ENCODE measurements around the gene SLC41A3.
A peak's percentile ranks its signal among the peaks of the same experiment; 100 is the strongest.

SLC41A3 gene

DNA sequence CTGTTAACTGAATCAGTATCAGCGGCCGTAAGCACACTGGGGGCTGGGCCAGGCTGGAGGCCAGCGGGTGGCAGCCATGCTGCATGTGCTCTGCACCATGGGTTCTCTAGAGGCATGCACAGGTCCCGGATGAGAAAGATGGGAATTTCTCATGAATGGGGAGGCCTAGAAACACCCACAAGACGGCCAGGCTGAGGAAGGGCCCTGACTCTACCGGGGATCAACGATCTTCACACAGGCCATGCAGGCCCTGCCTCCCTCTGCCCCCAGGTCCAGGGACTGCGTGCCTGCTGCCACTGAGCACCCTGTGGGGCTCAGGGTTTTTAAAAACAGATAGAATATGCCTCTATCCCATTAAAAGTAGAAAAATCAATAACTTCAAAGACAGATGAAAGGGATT is 32.7 kb downstream of the SLC41A3 start:
- DNase-seq = no peak

DNA sequence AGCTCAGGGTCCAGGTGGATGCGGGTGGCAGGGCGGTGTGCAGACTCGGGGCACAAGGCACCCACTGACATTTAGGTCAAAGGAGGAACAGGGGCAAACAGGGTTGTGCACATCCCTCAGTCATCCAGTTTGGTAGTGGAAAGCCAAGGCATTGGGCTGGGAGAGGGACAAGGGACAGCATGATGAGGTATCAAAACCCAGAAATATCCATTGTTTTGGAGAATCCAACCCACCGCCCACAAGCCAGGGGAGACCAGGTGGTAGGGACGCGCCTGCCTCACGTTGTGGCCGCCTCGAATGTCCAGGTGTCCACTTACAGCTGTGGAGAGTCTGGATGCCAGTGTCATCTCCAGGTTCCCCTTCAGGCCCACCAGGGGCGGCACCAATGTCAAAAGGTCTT is 33.3 kb downstream of the SLC41A3 start:
- DNase-seq = no peak

DNA sequence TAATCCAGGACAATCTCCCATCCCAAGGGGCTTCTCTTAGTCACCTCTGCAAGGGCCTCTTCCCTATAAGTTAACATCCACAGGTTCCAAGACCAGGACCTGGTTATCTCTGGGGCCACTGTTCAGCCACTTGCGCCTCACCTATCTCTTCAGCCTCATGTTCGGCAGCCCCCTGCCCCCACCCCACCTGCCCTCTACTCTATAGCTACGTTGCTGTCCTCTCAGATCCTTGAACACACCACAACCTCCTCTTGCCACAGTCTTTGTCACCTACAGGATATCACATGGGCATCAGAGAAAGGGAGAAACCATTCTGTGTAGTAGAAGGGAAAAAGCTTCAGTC is 33.9 kb downstream of the SLC41A3 start:
- no peak for DNase-seq

DNA sequence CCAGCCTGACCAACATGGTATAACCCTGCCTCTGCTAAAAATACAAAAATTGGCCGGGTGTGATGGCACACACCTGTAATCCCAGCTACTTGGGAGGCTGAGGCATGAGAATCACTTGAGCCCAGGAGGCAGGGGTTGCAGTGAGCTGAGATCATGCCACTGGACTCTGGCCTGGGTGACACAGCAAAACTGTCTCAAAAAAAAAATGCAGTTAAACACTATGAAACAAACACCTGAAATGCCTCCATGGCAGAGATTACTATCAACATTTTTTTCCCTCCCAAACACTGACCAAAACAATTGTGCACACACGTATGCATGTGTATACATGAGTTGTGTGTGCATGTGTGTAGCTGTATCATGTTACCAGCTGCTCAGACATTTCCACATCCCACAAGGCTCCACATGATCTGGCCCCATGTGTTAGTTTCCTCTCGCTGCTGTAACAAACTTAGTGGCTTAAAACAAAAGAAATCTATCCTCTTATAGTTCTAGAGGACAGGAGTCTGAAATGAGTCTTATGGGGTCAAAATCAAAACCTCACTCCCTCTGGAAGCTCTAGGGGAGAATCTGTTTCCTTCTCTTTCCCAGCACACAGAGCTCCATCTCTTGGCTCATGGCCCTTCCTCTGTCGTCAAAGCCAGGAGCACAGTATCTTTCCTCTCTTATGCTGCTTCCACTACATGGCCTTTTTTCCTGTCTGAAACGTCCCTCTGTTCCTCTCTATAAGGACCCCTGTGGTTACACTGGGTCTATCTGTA is 34.5 kb downstream of the SLC41A3 start:
- no peak for DNase-seq

DNA sequence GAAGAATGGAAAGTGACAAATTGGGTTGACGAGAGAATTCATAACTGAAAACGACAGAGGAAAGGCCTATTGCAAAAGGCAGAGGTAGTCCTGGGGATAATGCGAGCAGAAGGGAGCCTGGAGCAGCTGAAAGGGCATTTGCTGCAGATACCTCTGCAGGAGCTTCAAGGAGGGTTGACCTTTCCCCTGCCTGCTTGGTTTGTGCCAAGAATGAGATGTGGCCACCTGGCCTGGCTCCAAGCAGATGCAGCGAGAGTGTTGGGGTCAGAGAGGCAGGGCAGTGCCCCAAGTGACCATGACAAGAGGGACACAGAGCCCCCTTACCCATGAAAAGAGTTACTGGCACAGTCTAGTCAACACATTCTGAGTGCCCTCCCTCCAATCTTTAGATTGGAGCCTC is 43.5 kb downstream of the SLC41A3 start:
- DNase-seq = no peak

DNA sequence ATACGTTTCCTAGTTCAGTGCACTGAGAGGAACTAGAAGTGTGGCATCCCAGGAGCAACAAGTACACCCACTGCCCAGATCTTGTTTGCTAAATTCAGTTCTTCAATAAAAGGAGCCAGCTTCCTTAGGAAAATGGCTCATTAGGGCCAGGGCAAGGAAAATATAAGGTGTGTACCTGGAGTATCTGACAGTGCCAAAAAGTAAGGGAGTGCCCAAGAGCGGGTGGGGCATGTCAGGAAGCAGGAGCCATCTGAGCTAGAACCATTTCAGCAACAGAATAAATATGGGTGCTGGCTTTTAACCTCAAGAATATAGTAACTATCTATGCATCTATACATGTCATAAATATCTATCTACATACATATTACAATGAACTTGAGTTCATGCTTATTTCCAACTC is 44.1 kb downstream of the SLC41A3 start:
- DNase-seq = no peak

DNA sequence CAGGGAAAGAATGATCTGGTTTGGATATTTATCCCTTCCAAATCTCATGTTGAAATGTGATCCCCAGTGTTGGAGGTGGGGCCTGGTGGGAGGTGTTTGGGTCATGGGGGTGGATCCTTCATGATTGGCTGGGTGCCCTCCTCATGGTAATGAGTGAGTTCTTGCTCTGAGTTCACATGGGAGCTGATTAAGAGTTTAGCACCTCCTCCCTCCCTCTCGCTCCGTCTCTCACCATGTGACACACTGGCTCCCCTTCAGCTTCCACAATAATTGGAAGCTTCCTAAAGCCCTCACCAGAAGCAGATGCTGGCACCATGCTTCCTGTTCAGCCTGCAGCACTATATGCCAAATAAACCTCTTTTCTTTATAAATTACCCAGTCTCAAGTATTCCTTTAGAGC is 45.1 kb downstream of the SLC41A3 start:
- peak; percentile 19 for DNase-seq

DNA sequence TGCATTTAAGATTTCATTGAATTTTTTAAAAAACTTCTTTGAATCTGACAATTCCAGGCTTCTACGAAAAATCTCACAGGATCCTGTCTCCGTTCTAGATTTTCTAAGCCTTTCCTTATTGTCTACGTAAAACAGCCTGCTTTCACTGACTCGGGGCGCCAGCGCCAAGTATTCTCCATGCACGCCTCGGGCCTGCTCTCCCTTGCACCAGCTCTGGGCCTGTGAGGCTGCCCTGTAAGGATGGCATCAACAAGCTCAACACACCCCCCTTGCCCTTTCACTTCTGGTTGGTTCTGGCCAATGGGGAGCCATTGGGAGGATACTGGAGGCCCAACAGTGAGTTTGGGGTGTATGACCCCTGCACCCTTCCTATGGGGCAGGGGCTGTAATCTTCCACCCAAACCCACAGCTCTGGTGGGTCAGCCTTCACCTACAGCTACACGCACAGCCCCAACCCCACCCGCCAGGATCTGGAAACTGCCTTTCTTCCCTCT is 47.8 kb downstream of the SLC41A3 start:
- DNase-seq = peak; percentile 10

DNA sequence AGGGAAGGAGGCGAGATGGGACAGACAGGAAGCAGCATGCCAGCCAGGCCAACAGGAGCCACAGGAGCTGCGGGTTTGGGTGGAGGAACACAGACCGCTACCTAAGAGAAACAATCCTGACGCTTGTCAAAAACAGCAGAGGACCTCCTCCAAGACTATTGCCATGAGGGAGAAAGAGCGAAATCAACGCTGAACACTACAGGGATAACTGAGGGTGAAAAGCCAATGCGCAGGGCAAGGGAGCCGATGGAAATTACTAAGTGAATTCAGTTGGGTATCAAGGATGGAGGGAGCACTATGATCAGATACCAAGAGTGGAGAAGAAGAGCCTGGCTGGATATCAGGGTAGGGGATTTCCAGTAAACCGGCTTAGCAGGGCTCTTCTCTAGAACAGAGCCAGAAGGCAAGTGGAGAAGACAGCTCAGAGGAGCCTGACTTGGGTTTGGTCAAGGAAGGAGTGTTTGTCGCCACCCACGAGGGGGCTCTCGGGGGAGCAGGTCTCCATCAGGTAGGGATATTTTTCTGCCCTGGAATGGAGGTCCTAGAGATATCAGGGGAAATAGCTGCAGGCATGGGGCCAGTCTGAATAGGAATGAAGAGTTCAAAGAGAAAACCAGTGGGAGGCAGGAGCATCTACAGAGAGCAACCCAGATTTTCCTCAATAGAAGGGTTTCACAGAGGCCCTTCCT is 48.4 kb downstream of the SLC41A3 start:
- no peak for DNase-seq

DNA sequence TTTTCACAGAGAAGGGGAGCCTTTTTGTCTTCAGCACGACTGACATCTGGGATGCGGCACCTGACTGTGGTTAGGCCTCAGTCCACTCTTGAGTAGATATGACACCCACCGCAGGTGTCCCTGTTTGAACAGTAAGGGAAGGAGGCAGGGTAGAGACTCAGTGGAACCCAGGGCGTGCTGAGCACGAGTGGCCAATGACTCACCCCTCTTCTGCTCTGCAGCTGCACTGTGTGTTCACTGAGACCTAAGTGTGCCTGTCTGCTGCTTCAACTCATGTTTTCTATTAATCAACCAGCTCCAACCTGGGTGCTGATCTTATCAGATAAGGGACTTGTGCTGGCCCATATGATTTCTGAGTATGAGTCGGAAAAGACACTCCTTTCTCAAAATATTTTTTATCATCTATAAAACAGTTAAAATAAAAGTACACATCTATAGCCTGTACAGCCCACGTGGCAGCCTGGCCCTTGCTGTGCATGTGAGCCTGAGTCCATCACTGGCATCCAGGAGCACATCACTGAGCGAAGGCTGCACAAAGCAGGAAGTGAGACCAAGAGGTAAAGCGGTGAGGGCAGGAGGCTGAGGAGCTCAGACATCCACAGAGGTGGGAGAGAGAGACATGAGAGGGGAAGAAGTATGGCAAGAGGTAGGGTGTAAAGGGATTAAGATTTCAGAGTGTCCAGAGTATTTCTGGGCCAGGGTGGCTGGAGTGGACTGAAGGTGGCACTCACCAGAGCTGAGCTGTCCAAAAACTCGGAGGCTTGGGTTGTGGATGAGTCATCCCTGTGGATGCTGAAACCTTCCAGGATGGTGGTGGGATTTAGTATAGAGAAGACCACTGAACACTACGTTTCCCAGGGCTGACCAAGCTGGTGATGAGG is 49.2 kb downstream of the SLC41A3 start:
- no peak for DNase-seq

DNA sequence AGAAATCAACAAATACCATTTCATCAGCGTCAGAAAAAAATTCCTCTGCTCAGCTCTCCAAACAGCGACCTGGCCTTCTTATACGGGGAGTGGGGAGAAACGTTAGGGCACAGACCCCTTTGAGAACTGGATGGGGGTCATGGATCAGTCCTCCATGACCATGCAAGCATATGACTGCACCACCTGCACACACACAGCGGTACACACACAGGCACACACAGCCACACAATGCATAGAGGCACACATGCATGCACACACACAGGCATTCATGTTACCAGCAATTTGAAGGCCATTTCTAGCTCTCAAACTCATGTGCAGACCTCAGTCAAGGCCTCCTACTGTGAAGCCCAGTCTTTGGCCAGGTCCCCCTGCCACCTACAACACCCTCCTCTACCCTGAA is 50.2 kb downstream of the SLC41A3 start:
- no peak for DNase-seq

DNA sequence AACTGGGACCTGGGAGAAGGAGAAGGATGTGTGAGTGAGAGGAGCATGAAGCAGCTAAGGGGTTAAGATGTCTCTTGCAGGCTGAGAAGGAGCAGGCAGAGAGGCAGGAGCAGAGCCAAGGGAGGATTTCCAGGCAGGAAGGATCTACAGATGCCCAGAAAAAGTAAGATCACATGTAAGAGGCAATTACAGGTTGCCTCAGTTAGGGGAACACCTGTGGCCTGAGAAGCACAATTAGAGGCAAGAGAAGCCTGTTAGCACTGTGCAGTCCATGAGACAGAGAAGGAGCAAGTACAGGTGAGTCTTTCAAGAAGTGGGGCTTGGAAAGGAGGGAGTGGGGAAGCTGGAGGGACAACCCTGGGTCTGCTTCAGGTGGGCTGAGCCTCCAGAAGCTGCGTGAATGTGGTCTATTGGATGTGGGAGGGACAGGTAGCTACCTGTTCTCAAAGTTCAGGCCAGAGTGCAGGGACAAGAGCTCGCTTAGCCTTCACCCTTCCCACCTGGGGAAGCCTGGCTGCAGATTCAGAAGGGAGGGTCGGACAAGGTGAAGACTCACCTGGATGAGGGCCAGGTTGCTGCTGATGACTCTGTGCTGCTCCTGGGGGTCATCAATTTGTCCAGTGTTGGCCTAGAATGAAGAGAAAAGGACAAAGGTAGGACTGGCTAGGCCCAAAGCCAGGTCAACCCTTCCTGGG is 50.7 kb downstream of the SLC41A3 start:
- DNase-seq = peak; percentile 27

DNA sequence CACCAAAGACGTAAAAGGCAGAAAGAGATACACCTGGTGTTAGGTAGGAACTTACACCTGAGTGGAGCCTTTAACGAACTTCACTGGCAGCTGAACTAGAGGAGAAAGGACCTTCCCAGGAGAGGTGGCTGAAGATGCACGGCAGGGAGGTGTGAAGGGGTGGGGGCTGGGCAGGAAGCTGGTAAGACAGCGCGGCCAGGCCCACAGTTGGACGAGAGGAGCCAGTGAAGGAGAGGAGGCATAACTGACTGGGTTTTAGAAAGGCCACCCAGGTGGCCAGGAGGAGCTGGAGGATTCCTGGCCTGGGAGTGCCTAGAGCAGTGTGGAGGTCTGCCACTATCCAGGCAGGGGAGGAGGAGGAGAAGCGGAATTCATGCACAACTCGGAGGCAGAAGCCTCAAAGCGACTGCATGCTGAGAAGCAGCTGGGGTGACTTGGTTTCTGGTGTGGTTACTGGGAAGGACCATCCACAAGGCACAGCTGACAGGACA is 51.9 kb downstream of the SLC41A3 start:
- DNase-seq = peak; percentile 7

DNA sequence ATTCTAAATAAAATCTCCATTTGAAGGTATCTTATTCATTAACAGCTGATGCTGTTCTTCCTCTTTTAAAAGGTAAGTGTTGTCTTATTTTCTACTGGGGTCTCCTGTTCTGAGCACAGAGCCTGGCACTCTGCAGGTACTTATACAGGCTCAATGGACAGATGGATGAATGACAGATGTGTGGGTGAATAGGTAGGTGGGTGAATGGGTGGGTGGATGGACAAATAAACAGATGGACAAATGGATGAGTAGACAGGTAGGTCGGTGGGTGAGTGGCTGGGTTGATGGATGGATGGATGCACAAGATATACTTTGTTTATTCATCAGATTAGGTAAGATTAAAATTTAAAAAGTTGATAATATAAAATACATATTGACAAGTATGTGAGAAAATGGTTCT is 53.5 kb downstream of the SLC41A3 start:
- DNase-seq = no peak

DNA sequence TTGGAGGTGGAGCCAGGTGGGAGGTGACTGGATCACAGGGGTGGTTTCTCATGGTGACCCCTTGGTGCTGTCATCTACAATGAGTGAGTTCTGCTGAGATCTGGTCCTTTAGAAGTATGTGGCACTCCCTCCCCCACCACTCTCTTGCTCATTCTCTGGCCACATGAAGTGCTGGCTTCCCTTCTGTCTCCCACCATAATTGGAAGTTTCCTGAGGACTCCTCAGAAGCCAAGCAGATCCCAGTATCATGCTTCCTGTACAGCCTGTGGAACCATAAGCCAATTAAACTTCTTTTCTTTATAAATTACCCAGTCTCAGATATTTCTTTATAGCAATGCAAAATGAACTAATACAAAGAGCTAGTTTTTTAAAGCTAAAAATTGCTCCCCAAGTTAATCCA is 54.7 kb downstream of the SLC41A3 start:
- no peak for DNase-seq

DNA sequence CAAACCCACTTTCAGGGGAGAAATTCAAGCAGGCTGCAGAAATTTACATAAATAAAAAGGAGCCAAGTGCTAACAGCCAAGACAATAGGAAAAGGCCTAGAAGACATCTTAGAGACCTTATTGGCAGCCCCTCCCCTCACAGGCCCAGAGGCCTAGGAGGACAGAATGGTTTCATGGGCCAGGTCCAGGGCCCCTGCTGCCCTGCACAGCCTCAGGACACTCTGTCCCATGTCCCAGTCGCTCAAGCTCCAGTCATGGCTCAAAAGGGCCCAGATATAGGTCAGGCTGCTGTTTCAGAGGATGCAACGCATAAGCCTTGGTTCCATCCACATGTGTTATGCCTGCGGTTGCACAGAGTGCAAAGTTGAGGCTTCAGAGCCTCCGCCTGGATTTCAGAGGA is 55.8 kb downstream of the SLC41A3 start:
- peak; percentile 7 for DNase-seq

DNA sequence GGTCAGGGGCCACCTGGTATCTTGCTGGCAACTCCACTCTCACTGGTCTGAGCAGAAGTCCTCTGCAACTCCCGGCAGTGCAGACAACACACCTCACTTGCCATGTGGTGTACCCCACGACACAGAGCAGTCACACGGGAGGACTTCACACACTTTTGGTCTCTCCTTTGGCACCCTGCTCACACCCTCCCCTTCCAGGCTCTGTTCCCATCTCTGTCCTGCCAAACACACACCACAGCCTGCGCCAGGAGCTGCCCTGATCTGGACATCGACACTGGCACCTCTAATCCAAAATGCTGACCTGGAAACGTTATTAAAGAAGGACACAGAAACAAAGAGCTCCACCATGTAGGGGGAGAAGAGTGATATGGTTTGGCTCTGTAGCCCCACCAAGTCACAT is 57.2 kb downstream of the SLC41A3 start:
- peak; percentile 10 for DNase-seq

DNA sequence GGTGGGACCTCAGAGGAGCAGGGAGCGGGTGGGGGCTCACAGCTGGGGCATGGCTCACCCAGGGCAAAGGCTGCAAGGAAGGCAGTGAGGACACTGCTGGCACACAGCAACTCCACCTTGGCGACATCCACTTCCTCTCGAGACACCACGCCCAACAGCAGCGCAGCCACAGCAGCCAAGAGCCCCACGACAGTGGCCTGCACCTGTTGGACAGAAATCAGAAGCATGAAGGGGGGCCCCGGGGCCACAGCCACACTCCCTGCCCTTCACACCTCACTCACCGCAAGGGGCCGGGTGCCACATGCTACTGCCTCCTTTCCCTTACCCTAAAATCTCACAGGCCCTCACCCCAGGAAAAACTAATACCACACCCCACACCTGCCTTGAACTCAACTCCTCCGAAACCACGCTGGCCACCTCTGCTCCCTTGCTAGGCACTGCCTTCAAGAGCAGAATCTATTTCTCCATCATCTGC is 57.6 kb downstream of the SLC41A3 start:
- DNase-seq = peak; percentile 18

DNA sequence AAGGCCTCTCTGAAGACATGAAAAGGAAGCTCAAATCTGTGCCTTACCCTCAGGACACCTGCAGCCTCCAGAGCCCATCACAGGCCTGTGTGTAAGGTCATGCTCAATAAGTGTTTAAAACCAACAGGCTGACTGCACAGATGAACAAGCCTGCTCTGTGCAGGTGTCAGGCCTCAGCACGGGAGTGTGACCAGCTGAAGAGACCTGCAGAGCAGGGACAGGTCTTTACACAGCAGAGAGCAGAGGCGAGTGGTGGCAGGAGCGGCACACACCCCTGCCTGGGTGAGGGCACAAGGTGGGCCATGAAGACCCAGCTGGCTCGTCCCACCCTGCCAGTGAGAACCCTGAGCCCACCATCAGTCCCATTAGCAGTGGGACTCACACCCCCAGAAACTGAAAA is 58.1 kb downstream of the SLC41A3 start:
- peak; percentile 11 for DNase-seq

DNA sequence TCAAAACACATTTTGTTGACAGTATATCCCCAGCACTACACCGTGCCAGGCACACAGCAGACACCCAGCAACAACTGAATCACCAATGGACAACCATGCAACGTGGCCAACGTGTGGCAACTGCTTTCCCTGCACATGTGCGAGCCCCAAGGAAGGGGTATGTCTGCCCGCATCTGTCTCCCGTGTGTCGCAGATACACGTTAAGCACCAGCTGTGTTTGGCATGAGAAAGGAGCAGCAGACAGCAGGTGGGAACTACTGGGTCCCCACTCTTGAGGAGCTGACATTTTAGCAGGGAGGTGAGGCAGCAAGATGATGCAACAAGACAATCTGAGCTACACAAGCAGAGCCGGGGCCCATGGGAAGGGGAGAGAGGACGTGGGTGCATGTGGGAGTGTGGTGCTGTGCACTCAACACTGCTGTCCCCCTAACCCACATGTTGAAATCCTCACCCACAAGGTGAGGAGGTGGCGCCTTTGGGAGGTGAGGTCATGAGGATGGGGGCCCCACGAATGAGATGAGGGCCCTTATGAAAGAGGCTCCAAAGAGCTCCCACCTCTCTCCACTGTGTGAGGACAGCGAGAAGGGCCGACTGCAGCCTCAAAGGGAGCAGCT is 58.7 kb downstream of the SLC41A3 start:
- peak; percentile 15 for DNase-seq

DNA sequence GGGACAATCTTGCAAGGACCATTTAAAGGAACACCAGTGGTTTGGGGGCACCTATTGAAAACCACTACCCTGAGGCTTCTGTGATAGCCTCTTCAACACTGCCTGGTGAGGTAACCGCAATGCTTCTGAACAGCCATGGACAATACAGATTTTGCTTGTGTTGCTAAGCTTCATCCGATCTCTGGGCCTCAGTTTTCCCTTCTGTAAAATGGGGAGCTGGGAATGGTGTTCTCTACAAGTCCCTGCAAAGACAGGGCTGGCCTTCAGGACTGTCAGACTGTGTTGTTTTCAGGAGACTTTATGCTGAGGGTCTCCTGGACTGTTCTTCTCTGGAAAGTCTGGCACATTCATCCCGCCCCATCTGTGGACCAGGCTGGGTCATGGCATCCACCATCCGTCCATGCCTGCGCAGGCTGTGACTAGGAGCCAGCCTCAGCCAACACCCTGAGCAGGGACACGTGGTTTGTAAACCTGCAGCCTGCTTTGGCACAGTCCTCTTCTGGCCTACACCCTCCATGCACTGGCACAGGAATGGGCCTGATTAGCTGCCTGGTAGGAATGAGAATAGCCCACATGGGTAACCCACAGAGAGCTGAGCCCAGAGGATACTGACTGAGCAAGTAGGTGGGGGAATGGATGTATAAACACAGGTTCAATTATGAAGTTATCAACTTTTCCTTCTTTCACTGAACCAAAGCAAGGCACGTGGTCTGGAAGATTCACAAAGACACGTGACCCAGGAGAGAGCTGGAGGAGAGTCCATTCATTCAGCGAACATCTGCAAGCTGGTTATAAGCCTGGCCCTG is 59.7 kb downstream of the SLC41A3 start:
- peak; percentile 23 for DNase-seq

All from right forelimb (tissue), 1 donor.